GM12864 (cell line): ENCODE measurements around the gene CXCR1.

Experiments used
- DNase-seq: peaks from one replicate; pipeline ENCODE4 v3.0.0-alpha.2; 2011; ENCODE audit warnings: low read depth
- H3K4me3 ChIP-seq: 2 replicates; pipeline ENCODE4 v1.5.1; 2011; ENCODE audit warnings: mild to moderate bottlenecking, low read depth, low read length, control low read depth
- CTCF ChIP-seq: IDR thresholded peaks from 2 replicates; pipeline ENCODE4 v1.5.1; 2011; ENCODE audit warnings: low read depth, mild to moderate bottlenecking, moderate library complexity, low read length, control low read depth, inconsistent platforms; ENCODE audit errors: missing control alignments

Gene CXCR1

DNA sequence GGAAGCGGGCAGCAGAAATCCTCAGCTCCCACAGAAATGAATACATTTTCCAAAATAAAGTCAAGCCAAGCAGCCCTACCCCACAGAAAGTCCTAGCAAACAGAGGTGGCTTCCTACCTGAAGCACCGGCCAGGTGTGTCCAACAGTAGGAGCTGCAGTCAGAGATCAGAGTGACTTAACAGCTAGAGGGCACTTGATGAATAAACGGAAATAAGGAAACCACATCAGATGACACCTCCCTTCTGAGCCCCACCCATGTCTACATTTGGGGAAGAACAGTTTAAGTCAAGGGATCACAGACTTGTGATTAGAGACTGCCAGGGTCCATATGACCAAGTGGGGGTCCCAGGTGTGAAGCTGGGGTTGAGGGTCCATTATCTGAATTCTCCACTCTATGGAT is at the start of gene CXCR1:
CXCR1 (minus strand) TSS at position 172 of the 400 bp plus-strand sequence. CDS start 1,751 bp downstream, outside the sequence.
- H3K4me3 ChIP-seq = no peak within 1 kb of the TSS
- TF ChIP-seq CTCF = no peak
- DNase-seq = no peak

- TF ChIP-seq CTCF = no peak
- peak overlapping the region; percentile 94 for H3K4me3 ChIP-seq
- DNase-seq = no peak
Observed at GRCh38 chr2:218216336-218216673, 49.5 kb upstream of the CXCR1 start.

DNA sequence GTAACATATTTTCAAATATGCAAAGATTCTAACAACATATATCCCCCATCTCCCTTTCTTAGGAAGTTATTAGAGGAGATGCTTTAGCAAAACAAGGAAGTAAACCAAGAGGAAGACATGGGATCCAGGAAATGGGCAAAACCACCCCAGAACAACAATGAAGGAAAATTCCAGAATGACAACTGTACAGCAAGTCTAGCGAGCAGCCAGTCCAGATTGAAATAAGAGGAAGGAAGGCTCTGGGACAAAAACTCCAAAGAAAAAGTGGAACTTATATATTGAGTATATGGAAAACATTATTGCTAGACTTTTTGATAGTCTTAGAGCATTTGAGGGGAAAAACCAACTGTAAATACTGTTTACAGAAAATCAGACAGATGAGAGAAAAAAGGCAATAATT is 47.4 kb upstream of the CXCR1 start:
- DNase-seq = no peak
- TF ChIP-seq CTCF = no peak
- no peak overlapping the region for H3K4me3 ChIP-seq

DNA sequence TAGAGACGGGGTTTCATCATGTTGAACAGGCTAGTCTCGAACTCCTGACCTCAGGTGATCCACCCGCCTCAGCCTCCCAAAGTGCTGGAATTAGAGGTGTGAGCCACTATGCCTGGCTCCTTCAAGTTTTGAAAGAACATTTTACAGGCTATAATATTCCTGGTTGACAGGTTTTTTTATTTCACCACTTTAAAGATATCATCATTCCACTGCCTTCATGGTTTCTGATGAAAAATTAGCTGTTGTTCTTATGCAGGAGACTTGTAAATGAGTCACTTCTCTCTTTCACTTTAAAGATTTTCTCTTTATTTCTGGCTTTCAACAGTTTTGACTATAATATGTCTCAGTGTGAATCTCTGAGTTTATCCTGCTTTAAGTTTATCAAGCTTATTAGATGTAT is 42.3 kb upstream of the CXCR1 start:
- no peak overlapping the region for H3K4me3 ChIP-seq
- DNase-seq = no peak
- no peak for TF ChIP-seq CTCF

- TF ChIP-seq CTCF = no peak
- H3K4me3 ChIP-seq = no peak overlapping the region
- no peak for DNase-seq
Observed at GRCh38 chr2:218202266-218202665, 35.5 kb upstream of the CXCR1 start.

GRCh38 chr2:218196974-218197373 is 30.2 kb upstream of the CXCR1 start:
- H3K4me3 ChIP-seq = no peak overlapping the region
- no peak for TF ChIP-seq CTCF
- no peak for DNase-seq

GRCh38 chr2:218194880-218195279 is 28.1 kb upstream of the CXCR1 start:
- no peak for TF ChIP-seq CTCF
- no peak for DNase-seq
- no peak overlapping the region for H3K4me3 ChIP-seq
